Measurements from ENCODE around the gene HECTD4. TPM values are rescaled to one million over a fixed set of nuclear protein-coding genes. Genes with fewer than 3 reads are reported as not detected.

Gene HECTD4
- total and polyA plus RNA-seq, 2 donors (not counting 1 experiment from before 2014, with no cell fraction given), result 46.4 to 92.2 TPM

DNA sequence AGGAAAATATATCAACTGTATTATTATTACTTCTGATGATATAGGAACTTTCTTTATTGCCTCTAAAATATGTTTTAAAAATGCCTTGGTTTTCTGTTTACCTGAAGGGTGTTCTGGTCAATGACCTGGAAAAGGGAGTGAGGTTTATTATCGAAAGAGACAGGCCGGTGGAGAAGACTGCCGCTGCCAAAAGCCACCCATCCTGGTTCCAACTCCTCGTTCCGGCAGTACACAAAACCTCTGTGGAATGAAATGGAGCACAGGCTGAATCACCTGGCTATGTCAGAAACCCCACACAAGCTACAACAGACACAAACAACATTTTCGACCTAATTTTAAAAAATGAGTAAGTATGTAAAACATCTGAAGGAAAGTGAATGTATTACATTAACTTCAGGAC, 73.6 kb downstream of the HECTD4 start:
- Histone ChIP-seq H4K20me1 (ENCODE audit: control insufficient read depth, insufficient read depth, low read length, poor library complexity, severe bottlenecking) (no peaks in the 10 kb centered on the region), H3K79me2 (ENCODE audit: control insufficient read depth, insufficient read depth, low read length) (no peaks in the 10 kb centered on the region), H2AFZ (ENCODE audit: insufficient read depth, low read depth, low read length, poor library complexity, severe bottlenecking) (no peak overlapping the region), H3K27me3 (replicated peaks in 1 of 4; ENCODE audit: control extremely low read depth in 1 of 4, control insufficient read depth in 3 of 4, insufficient read depth in 4 of 4, low read length in 3 of 4) (no peaks in the 10 kb centered on the region), H3K4me3 (ENCODE audit: control extremely low read depth in 1 of 5, extremely low read depth in 1 of 5, insufficient read depth in 1 of 5, low read depth in 2 of 5, low read length in 4 of 5) (no peak overlapping the region), H3K9ac (ENCODE audit: low read length) (no peak overlapping the region), H3K4me1 (ENCODE audit: control insufficient read depth in 2 of 2, insufficient read depth in 2 of 2, low read length in 2 of 2) (no peaks in the 10 kb centered on the region), H3K36me3 (replicated peaks in 1 of 2; ENCODE audit: control extremely low read depth in 1 of 2, control insufficient read depth in 1 of 2, extremely low read depth in 1 of 2, insufficient read depth in 2 of 2, low read length in 1 of 2) (peaks cover 17 to 60% of the 10 kb centered on the region in 2 experiments), H3K4me2 (replicated peaks; ENCODE audit: low read depth, low read length, poor library complexity, severe bottlenecking) (no peak overlapping the region), H3K9me3 (ENCODE audit: control extremely low read depth in 1 of 3, control insufficient read depth in 2 of 3, insufficient read depth in 1 of 3, low read length in 2 of 3) (no peaks in the 10 kb centered on the region), H3K27ac (ENCODE audit: low read length in 2 of 2) (no peak overlapping the region)
- Mint-ChIP-seq H3K4me3 (no peak overlapping the region), H3K4me1 (peaks cover 6% of the 10 kb centered on the region), H3K27me3 (no peaks in the 10 kb centered on the region), H3K9me3 (ENCODE audit: insufficient read depth) (no peaks in the 10 kb centered on the region), H3K27ac (no peak overlapping the region)
- 100% methylated on average over 3 of the region's 6 CpGs for WGBS (ENCODE audit: insufficient coverage)
- ChIA-PET CTCF (no interaction called here), POLR2A (no interaction called here)
- no peak for TF ChIP-seq CTCF (IDR thresholded peaks at IDR 0.05)
- TF ChIP-seq EZH2 (IDR thresholded peaks at IDR 0.05; ENCODE audit: borderline replicate concordance, insufficient read depth, low read depth, low read length, poor library complexity, severe bottlenecking), result no peak
- intact Hi-C loops (cut with micrococcal nuclease), result no loop called here
- no peak for DNase-seq
- ATAC-seq (ENCODE audit: low read depth), result no peak

DNA sequence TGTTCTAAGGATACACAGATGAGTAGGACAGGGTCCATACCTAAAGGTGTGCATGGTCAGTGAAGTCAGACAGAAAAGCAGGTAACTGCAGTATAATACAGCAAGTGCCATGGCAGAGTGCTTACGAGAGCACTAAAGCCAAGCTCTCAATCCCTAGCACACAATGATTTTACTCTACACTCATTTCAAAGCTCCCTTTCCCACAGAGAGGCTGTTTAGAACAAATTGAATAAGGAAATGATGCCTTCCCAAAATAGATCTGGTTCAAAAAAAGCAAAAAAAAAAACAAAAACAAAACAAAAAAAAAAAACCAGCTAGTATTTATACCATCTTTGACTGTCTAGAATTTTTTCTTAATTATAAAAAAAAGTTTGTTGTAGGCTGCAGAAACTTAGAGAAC, 74.1 kb downstream of the HECTD4 start:
- Histone ChIP-seq H3K27ac (ENCODE audit: low read length in 2 of 2) (no peak overlapping the region), H3K4me1 (ENCODE audit: control insufficient read depth in 2 of 2, insufficient read depth in 2 of 2, low read length in 2 of 2) (no peaks in the 10 kb centered on the region), H3K36me3 (replicated peaks in 1 of 2; ENCODE audit: control extremely low read depth in 1 of 2, control insufficient read depth in 1 of 2, extremely low read depth in 1 of 2, insufficient read depth in 2 of 2, low read length in 1 of 2) (peaks cover 18 to 59% of the 10 kb centered on the region in 2 experiments), H3K27me3 (replicated peaks in 1 of 4; ENCODE audit: control extremely low read depth in 1 of 4, control insufficient read depth in 3 of 4, insufficient read depth in 4 of 4, low read length in 3 of 4) (no peaks in the 10 kb centered on the region), H3K4me3 (ENCODE audit: control extremely low read depth in 1 of 5, extremely low read depth in 1 of 5, insufficient read depth in 1 of 5, low read depth in 2 of 5, low read length in 4 of 5) (no peak overlapping the region), H2AFZ (ENCODE audit: insufficient read depth, low read depth, low read length, poor library complexity, severe bottlenecking) (no peak overlapping the region), H3K9ac (ENCODE audit: low read length) (no peak overlapping the region), H3K4me2 (replicated peaks; ENCODE audit: low read depth, low read length, poor library complexity, severe bottlenecking) (no peak overlapping the region), H4K20me1 (ENCODE audit: control insufficient read depth, insufficient read depth, low read length, poor library complexity, severe bottlenecking) (no peaks in the 10 kb centered on the region), H3K79me2 (ENCODE audit: control insufficient read depth, insufficient read depth, low read length) (peaks cover 1% of the 10 kb centered on the region), H3K9me3 (ENCODE audit: control extremely low read depth in 1 of 3, control insufficient read depth in 2 of 3, insufficient read depth in 1 of 3, low read length in 2 of 3) (no peaks in the 10 kb centered on the region)
- TF ChIP-seq CTCF (IDR thresholded peaks at IDR 0.05) (no peak), EZH2 (IDR thresholded peaks at IDR 0.05; ENCODE audit: borderline replicate concordance, insufficient read depth, low read depth, low read length, poor library complexity, severe bottlenecking) (no peak)
- Mint-ChIP-seq H3K4me1 (peaks cover 9% of the 10 kb centered on the region), H3K27ac (no peak overlapping the region), H3K4me3 (no peak overlapping the region), H3K9me3 (ENCODE audit: insufficient read depth) (no peaks in the 10 kb centered on the region), H3K27me3 (no peaks in the 10 kb centered on the region)
- no peak for ATAC-seq (ENCODE audit: low read depth)
- CTCF ChIA-PET, result interaction anchor here (1.2 kb wide), 1 partner anchor 10 kb away, joined by 4 read pairs; no protein-coding TSS in a partner anchor
- no peak for DNase-seq
- POLR2A ChIA-PET, result no interaction called here
- intact Hi-C loops (cut with micrococcal nuclease), result no loop called here
- no CpG with 5 or more reads among the region's 1 CpG for WGBS (ENCODE audit: insufficient coverage)

All from B cell (primary cell).